COLO668 (cell line): ENCODE results near the gene SLC41A3.

Experiments used
- DNase-seq: peaks from one replicate; lab custom pipeline; 2025; ENCODE audit not compliant: unreplicated experiment; lab: John Stamatoyannopoulos, UW

SLC41A3 gene

DNA sequence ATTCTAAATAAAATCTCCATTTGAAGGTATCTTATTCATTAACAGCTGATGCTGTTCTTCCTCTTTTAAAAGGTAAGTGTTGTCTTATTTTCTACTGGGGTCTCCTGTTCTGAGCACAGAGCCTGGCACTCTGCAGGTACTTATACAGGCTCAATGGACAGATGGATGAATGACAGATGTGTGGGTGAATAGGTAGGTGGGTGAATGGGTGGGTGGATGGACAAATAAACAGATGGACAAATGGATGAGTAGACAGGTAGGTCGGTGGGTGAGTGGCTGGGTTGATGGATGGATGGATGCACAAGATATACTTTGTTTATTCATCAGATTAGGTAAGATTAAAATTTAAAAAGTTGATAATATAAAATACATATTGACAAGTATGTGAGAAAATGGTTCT, 53.5 kb downstream of the SLC41A3 start:
- DNase-seq = no peak

DNA sequence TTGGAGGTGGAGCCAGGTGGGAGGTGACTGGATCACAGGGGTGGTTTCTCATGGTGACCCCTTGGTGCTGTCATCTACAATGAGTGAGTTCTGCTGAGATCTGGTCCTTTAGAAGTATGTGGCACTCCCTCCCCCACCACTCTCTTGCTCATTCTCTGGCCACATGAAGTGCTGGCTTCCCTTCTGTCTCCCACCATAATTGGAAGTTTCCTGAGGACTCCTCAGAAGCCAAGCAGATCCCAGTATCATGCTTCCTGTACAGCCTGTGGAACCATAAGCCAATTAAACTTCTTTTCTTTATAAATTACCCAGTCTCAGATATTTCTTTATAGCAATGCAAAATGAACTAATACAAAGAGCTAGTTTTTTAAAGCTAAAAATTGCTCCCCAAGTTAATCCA, 54.7 kb downstream of the SLC41A3 start:
- DNase-seq = no peak

DNA sequence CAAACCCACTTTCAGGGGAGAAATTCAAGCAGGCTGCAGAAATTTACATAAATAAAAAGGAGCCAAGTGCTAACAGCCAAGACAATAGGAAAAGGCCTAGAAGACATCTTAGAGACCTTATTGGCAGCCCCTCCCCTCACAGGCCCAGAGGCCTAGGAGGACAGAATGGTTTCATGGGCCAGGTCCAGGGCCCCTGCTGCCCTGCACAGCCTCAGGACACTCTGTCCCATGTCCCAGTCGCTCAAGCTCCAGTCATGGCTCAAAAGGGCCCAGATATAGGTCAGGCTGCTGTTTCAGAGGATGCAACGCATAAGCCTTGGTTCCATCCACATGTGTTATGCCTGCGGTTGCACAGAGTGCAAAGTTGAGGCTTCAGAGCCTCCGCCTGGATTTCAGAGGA, 55.8 kb downstream of the SLC41A3 start:
- no peak for DNase-seq

- DNase-seq = no peak
These were observed 57.2 kb downstream of the SLC41A3 start for GRCh38 chr3:126026761-126027160.

DNA sequence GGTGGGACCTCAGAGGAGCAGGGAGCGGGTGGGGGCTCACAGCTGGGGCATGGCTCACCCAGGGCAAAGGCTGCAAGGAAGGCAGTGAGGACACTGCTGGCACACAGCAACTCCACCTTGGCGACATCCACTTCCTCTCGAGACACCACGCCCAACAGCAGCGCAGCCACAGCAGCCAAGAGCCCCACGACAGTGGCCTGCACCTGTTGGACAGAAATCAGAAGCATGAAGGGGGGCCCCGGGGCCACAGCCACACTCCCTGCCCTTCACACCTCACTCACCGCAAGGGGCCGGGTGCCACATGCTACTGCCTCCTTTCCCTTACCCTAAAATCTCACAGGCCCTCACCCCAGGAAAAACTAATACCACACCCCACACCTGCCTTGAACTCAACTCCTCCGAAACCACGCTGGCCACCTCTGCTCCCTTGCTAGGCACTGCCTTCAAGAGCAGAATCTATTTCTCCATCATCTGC, 57.6 kb downstream of the SLC41A3 start:
- no peak for DNase-seq

- no peak for DNase-seq
These were observed 58.1 kb downstream of the SLC41A3 start for GRCh38 chr3:126025862-126026261.

- no peak for DNase-seq
These were observed 58.7 kb downstream of the SLC41A3 start for GRCh38 chr3:126025116-126025729.

- DNase-seq = no peak
These were observed 59.7 kb downstream of the SLC41A3 start for GRCh38 chr3:126024049-126024854.

DNA sequence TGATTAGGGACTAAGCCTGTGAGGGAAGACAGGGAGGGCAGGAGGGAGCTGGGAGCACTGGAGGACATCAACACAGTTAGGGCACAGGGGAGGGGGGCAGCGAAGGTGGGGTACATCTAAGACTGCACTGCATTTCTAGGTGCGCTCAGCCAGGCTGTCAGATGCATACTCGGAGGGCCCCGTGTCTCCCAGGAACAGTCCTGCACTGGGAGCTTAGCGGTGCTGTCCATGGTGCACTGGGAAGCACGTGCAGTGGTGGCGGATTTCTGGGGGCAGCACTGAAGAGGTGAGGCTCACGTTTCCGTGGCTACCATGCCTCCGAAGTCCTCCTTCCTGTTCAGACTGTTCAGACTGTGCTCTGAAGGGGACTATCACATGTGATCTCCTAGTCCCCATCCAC, 60.5 kb downstream of the SLC41A3 start:
- DNase-seq = no peak

DNA sequence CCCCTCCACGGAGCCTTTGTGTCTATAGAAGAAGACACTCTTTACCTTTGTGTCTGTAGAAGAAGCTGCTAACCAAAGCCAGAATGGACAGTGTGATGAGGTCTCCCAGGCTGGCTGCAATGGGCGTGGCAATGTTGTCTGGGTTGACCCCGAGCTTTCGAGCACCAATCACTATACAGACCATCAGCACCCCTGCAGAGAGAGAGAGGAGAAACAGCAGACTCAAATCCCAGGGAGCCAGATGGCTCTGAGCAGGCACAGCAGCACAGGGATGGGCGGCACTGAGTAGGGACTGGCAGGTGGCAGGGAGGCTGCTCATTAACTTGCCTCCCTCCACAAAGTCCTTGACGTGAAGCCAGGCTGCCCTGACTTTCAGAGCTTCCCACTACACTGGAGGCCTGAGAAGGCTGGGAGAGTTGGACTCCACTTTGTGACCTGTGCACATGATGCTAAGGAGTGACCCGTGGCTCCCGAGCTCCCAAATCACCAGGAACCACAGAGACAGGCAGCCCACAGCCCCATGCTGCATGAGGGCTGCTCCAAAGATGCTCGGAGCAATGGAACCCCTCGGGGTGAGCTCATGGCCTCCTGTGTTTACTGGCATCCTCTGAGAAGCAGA, 61.1 kb downstream of the SLC41A3 start:
- no peak for DNase-seq

- no peak for DNase-seq
These were observed 62.2 kb downstream of the SLC41A3 start for GRCh38 chr3:126021702-126022101.

GRCh38 chr3:126021224-126021623, 62.7 kb downstream of the SLC41A3 start:
- no peak for DNase-seq

DNA sequence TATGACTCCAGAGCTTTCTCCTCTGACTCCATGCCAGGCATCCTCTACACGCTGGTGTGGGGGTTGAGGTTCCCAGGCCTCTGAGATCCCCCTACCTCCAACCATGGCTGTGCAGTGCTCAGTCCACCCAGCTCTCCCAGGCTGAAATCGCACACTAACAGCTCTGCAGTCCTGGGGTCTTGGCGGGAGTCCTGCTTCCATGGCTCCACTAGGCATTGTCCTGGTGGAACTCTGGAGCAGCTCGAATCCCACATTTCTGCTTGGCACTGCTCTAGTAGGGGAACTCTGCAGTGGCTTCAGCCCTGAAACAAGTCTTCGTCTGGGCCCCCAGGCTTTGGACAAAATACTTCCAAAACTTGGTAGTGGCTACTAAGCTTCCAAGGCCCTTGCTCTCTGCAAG, 64.2 kb downstream of the SLC41A3 start:
- no peak for DNase-seq

DNA sequence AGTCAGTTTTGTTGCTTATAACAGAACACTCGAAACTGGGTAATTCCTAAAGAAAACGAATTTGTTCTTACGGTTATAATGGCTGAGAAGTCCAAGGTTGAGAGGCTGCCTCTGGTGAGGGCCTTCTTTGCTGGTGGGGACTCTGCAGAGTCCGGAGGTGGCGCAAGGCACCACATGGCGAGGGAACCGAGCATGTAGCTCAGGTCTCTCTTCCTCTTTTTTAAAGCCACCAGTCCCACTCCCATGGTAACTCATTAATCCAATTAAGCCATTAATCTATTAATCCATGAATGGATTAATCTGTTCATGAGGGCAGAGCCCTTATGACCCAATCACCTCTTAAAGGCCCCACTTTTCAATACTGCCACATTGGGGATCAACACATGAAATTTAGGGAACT, 64.9 kb downstream of the SLC41A3 start:
- no peak for DNase-seq

DNA sequence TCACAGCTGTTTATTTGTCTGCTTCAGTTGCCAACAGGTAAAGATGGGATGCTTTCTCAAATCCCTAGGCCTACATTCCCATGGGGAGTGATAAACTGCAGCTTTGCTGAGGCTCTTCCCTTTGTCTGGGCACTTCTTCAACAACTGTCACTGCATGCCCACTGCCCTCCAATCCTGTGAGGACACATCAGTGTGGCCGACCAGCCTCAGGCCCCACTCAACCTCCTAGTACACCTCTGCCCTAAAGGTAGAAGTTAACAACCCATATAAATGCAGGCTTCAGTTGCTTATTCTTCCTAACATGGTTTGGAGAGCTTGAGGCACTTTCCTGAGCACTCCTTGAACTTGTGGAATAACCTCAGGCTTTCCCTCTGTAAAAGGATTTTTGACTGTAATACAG, 65.4 kb downstream of the SLC41A3 start:
- no peak for DNase-seq

DNA sequence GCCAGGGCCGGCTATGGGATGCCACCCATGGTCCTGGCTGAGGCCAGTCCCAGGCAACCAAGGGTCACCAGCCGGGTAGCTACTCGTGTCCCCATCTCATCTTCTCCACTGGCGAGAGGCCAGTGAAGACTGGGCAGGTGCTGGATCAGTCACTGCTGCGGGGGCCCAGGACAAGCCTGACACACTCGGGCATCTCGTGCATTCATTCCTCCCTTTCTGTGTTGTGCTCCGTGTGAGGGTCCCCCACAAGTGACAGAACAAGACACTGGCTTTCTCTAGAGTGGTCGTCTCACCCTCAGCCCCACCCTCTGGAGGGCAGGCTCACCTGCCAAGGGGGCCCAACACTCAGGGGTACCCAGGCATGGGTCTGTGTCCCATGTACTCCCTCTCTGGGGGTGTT, 66.6 kb downstream of the SLC41A3 start:
- no peak for DNase-seq

DNA sequence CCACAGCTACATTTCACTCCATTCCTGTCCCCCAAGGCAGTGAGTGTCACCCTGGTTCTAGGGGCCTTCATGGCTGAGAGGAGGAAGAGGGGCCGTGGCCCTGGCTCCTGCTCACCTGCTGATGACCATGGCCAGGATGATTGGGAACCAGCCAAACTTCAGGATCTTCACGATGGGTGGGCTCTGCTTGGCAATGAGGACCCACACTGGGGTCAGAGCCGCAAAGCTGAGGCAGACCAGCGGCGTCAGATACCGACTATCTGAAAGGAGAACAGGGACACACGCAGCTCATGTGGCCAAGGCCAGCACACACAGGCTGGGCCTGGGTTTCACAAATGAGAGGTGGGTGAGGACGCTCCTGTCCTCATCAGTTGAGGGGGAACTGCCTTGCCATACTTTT, 67.3 kb downstream of the SLC41A3 start:
- DNase-seq = no peak

GRCh38 chr3:126015075-126015474, 68.8 kb downstream of the SLC41A3 start:
- DNase-seq = no peak

- no peak for DNase-seq
These were observed 69.7 kb downstream of the SLC41A3 start for GRCh38 chr3:126014252-126014651.

DNA sequence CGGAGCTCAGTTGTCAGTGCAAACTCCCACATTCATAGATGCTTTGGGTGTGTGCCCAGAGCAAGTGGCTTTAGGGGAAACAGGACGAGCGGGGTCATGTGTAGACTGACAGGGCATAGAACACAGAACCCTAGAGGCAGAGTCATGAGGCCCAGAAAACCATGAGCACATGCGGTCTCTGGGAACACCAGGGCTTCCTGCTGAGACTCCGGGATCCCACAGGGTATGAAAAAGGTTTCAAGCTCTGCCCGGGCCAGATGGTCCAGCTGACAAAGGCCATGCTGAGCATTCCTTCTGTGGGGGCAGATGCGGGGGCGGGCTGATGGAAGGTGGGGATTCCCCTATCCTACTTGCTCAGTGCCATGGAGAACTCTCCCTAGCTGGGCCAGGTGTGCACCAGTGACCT, 70.2 kb downstream of the SLC41A3 start:
- no peak for DNase-seq

- DNase-seq = no peak
These were observed 74.7 kb downstream of the SLC41A3 start for GRCh38 chr3:126009181-126009580.

DNA sequence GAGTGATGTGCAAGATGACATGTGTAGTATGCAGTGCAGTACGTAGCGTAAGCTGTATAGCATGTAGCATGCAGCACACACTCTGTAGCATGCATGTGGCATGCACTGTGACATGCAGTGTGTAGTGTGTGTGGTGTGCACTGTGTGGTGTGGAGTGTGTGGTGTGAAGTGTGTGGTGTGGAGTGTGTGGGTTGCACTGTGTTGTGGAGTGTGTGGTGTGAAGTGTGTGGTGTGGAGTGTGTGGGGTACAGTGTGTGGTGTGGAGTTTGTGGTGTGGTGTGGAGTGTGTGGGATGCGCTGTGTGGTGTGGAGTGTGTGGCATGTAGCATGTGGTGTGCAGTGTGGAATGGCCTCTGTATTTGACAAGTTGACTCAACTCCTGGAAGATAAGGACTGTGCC, 75.7 kb downstream of the SLC41A3 start:
- no peak for DNase-seq
